Hepatocyte (in vitro differentiated cells): ENCODE data around the gene PTCRA.

Experiments
- EZH2 ChIP-seq: fragments of 200-600 bp; sonication (generic); IDR thresholded peaks from 2 replicates; pipeline ENCODE4 v1.6.1; 2016; ENCODE audit warnings: antibody characterized with exemption, mild to moderate bottlenecking, borderline replicate concordance
- EZH2phosphoT487 ChIP-seq: fragments of 200-600 bp; sonication (generic); IDR thresholded peaks from one replicate; pipeline ENCODE4 v1.6.1; 2018; ENCODE audit warnings: antibody characterized with exemption, mild to moderate bottlenecking, low read depth, moderate library complexity; ENCODE audit not compliant: unreplicated experiment, severe bottlenecking
- TF ChIP-seq, protein P1 (sequence below): fragments of 200-600 bp; sonication (generic); IDR thresholded peaks from 2 replicates; pipeline ENCODE4 v1.5.1; 2016; ENCODE audit warnings: antibody characterized with exemption, mild to moderate bottlenecking; ENCODE audit not compliant: poor library complexity

DNA sequence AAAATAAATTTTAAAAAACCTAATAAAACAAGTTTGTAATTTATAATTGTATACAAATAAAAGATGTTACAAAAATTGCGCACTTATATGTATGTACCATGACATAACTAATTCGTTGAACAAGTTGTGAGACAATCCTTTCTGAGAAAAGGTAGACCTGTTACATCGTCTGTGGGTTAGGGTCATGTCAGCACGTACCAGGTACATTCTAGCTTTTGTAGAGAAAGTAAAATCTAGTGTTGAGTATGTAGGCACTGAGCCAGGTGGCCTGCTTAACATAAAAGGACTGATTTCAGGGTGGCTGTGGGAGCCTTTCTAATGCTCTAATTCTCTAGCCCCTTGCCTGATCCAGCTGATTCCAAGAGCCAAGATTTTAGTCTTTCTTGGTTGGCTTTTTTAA lies 26.0 kb upstream of the PTCRA start:
- TF ChIP-seq EZH2phosphoT487, result no peak
- TF ChIP-seq, protein P1, sequence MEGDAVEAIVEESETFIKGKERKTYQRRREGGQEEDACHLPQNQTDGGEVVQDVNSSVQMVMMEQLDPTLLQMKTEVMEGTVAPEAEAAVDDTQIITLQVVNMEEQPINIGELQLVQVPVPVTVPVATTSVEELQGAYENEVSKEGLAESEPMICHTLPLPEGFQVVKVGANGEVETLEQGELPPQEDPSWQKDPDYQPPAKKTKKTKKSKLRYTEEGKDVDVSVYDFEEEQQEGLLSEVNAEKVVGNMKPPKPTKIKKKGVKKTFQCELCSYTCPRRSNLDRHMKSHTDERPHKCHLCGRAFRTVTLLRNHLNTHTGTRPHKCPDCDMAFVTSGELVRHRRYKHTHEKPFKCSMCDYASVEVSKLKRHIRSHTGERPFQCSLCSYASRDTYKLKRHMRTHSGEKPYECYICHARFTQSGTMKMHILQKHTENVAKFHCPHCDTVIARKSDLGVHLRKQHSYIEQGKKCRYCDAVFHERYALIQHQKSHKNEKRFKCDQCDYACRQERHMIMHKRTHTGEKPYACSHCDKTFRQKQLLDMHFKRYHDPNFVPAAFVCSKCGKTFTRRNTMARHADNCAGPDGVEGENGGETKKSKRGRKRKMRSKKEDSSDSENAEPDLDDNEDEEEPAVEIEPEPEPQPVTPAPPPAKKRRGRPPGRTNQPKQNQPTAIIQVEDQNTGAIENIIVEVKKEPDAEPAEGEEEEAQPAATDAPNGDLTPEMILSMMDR, result no peak
- TF ChIP-seq EZH2, result no peak
